Right lobe of liver (tissue), 4 donors: Measurements from ENCODE around the gene DRD3.
A peak's percentile ranks its signal among the peaks of the same experiment; 100 is the strongest.

ENCODE experiments used
- CTCF ChIP-seq, 4 donors: fragments of 200-600 bp in 3 of 4; fragments of 450-650 bp in 1 of 4; IDR thresholded peaks; one replicate each; pipeline versions ENCODE4 v1.5.1 to v1.8.0; 2016 to 2022; ENCODE audit warnings: antibody characterized with exemption in 4 of 4, mild to moderate bottlenecking in 2 of 4
- POLR2A ChIP-seq: fragments of 450-650 bp; IDR thresholded peaks from one replicate; pipeline ENCODE4 v1.6.1; 2017; ENCODE audit warnings: antibody characterized with exemption, mild to moderate bottlenecking
- donor health status: DM: no; HTN: no; CAD: no.
- donor health status: DM: no; HTN: no; CAD: no.
- donor health status: DM: no; HTN: yes; CAD: no.

GRCh38 chr3:114155370-114155821, 23.5 kb downstream of the DRD3 start:
- peak; percentile 10 to 35 (median 22) for TF ChIP-seq CTCF (IDR thresholded peaks at IDR 0.05)
- TF ChIP-seq POLR2A: no peak
